Right lobe of liver (tissue), 4 donors: Measurements from ENCODE around the gene MYO15A.

Source experiments
- CTCF ChIP-seq, 4 donors: fragments of 200-600 bp in 3 of 4; fragments of 450-650 bp in 1 of 4; IDR thresholded peaks; one replicate each; pipeline versions ENCODE4 v1.5.1 to v1.8.0; 2016 to 2022; ENCODE audit warnings: antibody characterized with exemption in 4 of 4, mild to moderate bottlenecking in 2 of 4
- POLR2A ChIP-seq: fragments of 450-650 bp; IDR thresholded peaks from one replicate; pipeline ENCODE4 v1.6.1; 2017; ENCODE audit warnings: antibody characterized with exemption, mild to moderate bottlenecking
- donor health status: DM: no; HTN: no; CAD: no.
- donor health status: DM: no; HTN: no; CAD: no.
- donor health status: DM: no; HTN: yes; CAD: no.

DNA sequence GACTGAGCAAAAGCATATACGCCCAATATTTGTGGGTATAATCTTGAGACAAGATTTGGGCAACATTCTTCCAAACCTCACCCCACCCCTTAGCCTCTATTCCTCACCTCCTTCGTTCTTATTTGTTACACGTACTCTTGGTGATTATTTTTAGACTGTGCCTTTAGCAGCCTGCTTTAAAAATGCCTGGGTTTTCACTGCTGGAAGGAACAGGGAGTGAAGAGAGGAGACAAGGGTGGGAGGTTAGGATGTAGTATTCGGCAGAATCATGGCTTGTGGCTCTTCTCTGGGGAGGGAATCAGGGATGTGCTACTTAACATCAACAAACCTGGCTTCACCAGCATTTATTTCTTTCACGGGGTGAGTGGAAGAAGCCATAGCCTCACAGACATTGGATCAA is 86.7 kb downstream of the MYO15A start:
- no peak for TF ChIP-seq CTCF (IDR thresholded peaks at IDR 0.05)
- TF ChIP-seq POLR2A, result no peak
